IMR-90 (cell line): ENCODE results near the gene ACTMAP.

ENCODE experiments used
- CHD1 ChIP-seq: IDR thresholded peaks from 2 replicates; pipeline ENCODE4 v1.6.1; 2012; ENCODE audit warnings: low read depth, low read length, improper control_type of control experiment
- FOS ChIP-seq: fragments of 150-350 bp; IDR thresholded peaks from 2 replicates; pipeline ENCODE4 v1.6.1; 2016; ENCODE audit warnings: low read depth, low read length
- MAZ ChIP-seq: IDR thresholded peaks from 2 replicates; pipeline ENCODE4 v1.6.1; 2012; ENCODE audit warnings: low read depth, mild to moderate bottlenecking, low read length, improper control_type of control experiment, moderate library complexity, borderline replicate concordance
- POLR2A ChIP-seq: IDR thresholded peaks from 2 replicates; pipeline ENCODE4 v1.6.1; 2012; ENCODE audit warnings: mild to moderate bottlenecking, low read depth, low read length
- SMC3 ChIP-seq: fragments of 150-350 bp; IDR thresholded peaks from 2 replicates; pipeline ENCODE4 v1.6.1; 2016; ENCODE audit warnings: low read depth, mild to moderate bottlenecking, antibody characterized with exemption, low read length, moderate library complexity
- TF ChIP-seq, protein P1 (sequence below): conservative IDR thresholded peaks from 2 replicates; pipeline ENCODE4 v1.5.1; 2012; ENCODE audit warnings: mild to moderate bottlenecking, low read depth, low read length, improper control_type of control experiment

DNA sequence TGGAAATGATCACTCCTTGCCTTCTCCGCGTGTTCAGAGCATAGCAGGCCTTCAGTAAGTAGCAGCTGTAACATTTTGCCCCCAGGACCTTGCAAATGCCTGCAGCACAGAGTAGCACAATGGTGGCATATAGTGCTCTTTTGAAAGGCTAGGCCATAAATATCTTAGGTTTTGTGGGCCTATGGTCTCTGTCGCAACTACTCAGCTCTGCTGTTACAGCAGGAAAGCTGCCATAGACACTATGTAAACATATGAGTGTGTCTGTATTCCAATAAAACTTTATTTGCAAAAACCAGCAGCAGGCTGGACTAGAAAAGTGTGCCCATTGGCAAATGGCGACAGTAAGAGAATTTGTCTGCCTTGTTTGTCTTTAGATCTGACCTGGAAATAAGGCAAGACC lies 24.0 kb downstream of the ACTMAP start:
- TF ChIP-seq POLR2A: no peak
- TF ChIP-seq MAZ: no peak
- TF ChIP-seq SMC3: no peak
- TF ChIP-seq, protein P1, sequence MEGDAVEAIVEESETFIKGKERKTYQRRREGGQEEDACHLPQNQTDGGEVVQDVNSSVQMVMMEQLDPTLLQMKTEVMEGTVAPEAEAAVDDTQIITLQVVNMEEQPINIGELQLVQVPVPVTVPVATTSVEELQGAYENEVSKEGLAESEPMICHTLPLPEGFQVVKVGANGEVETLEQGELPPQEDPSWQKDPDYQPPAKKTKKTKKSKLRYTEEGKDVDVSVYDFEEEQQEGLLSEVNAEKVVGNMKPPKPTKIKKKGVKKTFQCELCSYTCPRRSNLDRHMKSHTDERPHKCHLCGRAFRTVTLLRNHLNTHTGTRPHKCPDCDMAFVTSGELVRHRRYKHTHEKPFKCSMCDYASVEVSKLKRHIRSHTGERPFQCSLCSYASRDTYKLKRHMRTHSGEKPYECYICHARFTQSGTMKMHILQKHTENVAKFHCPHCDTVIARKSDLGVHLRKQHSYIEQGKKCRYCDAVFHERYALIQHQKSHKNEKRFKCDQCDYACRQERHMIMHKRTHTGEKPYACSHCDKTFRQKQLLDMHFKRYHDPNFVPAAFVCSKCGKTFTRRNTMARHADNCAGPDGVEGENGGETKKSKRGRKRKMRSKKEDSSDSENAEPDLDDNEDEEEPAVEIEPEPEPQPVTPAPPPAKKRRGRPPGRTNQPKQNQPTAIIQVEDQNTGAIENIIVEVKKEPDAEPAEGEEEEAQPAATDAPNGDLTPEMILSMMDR: no peak
- TF ChIP-seq FOS: no peak
- TF ChIP-seq CHD1: no peak
